Esophagus muscularis mucosa (tissue), 3 donors: ENCODE measurements around the gene TACO1.

Experiments
- CTCF ChIP-seq, 3 experiments: fragments of 200-600 bp in 2 of 3; fragments of 450-650 bp in 1 of 3; sonication (generic) in 2 of 3; IDR thresholded peaks; one replicate each; pipeline ENCODE4 v1.5.1; 2017 to 2019; ENCODE audit warnings: antibody characterized with exemption in 3 of 3, mild to moderate bottlenecking in 2 of 3, moderate library complexity in 1 of 3
- POLR2A ChIP-seq: fragments of 450-650 bp; IDR thresholded peaks from one replicate; pipeline ENCODE4 v1.6.1; 2017; ENCODE audit warnings: antibody characterized with exemption, moderate library complexity, mild to moderate bottlenecking, low read depth
- POLR2AphosphoS5 ChIP-seq, 2 donors: sonication (generic); formaldehyde crosslinking; IDR thresholded peaks; one replicate each; pipeline ENCODE4 v1.6.1; 2017; ENCODE audit warnings: antibody characterized with exemption in 2 of 2

- TF ChIP-seq CTCF (IDR thresholded peaks at IDR 0.05) (no peak), POLR2A (no peak), POLR2AphosphoS5 (IDR thresholded peaks at IDR 0.05) (no peak)
Measured at GRCh38 chr17:63592797-63593196, 7.9 kb upstream of the TACO1 start.
